HG02938 (cell line): ENCODE measurements around the gene TLX3.

Experiments used
- ATAC-seq: cut with Tn5 transposase; IDR thresholded peaks from one replicate; pipeline ENCODE4 v1.9.1; 2021; ENCODE audit warnings: mild to moderate bottlenecking, moderate library complexity; ENCODE audit not compliant: unreplicated experiment

Gene TLX3

GRCh38 chr5:171300358-171300757, 8.7 kb upstream of the TLX3 start:
- ATAC-seq, result no peak

GRCh38 chr5:171306166-171306565, 2.9 kb upstream of the TLX3 start:
- no peak for ATAC-seq

- ATAC-seq, result no peak
Measured at GRCh38 chr5:171306781-171307591, 2.1 kb upstream of the TLX3 start.

GRCh38 chr5:171307789-171308452, 1.1 kb upstream of the TLX3 start:
- ATAC-seq, result no peak

- ATAC-seq, result no peak
Measured at GRCh38 chr5:171309276-171310211, 496 bp downstream of the TLX3 start.

- no peak for ATAC-seq
Measured at GRCh38 chr5:171310212-171310818, 1.3 kb downstream of the TLX3 start.

GRCh38 chr5:171310819-171311321, 1.8 kb downstream of the TLX3 start:
- no peak for ATAC-seq

GRCh38 chr5:171311322-171312077, 2.5 kb downstream of the TLX3 start:
- no peak for ATAC-seq

- no peak for ATAC-seq
Measured at GRCh38 chr5:171312129-171312974, 3.3 kb downstream of the TLX3 start.

GRCh38 chr5:171313481-171314206, 4.6 kb downstream of the TLX3 start:
- no peak for ATAC-seq

- no peak for ATAC-seq
Measured at GRCh38 chr5:171314728-171315385, 5.8 kb downstream of the TLX3 start.

- ATAC-seq, result no peak
Measured at GRCh38 chr5:171315386-171315891, 6.4 kb downstream of the TLX3 start.

- no peak for ATAC-seq
Measured at GRCh38 chr5:171315925-171316257, 6.8 kb downstream of the TLX3 start.

GRCh38 chr5:171316258-171317121, 7.4 kb downstream of the TLX3 start:
- no peak for ATAC-seq

- ATAC-seq, result no peak
Measured at GRCh38 chr5:171317230-171317629, 8.2 kb downstream of the TLX3 start.

- ATAC-seq, result no peak
Measured at GRCh38 chr5:171318026-171318425, 9.0 kb downstream of the TLX3 start.

GRCh38 chr5:171321447-171321846, 12.4 kb downstream of the TLX3 start:
- ATAC-seq, result no peak
